ENCODE measurements around the gene PARM1.

PARM1 gene

DNA sequence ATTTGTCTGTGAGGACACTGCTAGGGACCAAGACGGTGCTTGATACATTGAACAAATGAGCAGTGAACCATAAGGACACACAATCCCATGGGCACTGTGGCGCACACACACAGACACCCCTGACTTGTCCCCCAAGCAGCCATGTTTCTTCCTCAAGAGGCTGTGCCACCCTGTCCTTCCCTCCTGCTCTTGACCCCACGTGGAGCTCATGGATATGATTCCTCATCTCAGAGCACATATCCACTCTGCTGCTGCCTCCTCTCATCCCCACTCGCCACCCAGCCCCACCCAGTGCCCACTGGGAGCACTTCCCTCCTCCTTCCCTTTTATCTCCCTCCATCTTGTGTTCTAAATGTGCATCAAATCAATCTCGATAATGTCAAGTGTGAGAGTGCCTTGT is 102.4 kb downstream of the PARM1 start:
- DNase-seq: no peak

DNA sequence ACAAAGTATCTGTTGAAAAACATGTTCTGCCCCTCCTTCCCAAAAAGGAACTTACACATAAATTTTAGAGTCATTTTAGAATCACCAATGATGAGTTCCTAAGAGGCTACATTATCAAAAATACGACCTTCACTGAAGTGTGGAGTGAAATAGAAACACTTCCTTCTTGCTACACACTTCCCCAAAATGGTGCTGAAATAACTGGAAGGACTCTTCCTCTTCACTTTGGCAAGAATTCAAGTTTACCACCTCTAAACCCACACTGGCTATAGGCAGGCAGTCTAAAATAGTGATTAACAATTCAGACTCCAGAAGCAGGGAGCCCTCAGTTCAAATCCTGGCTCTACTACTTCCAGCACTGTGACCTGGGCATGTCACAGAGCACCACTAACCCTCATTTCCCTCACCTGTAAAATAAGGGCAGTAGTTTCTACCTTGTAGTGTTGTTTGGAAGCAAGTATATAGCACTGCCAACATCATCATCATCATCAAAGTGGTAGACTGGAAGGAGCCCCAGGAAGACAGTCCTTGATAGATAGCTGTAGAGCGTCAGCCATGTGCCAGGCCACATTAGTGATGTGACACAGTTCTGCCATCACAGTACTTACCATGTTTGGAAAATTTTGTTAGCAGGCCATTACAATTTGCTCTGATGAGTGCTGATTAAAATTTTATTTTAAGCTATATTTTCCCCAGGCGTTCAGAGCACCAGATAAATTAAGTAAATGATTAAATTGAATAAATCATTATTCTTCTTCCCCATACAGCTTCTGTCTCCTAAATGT is 103.3 kb downstream of the PARM1 start:
- DNase-seq: no peak

DNA sequence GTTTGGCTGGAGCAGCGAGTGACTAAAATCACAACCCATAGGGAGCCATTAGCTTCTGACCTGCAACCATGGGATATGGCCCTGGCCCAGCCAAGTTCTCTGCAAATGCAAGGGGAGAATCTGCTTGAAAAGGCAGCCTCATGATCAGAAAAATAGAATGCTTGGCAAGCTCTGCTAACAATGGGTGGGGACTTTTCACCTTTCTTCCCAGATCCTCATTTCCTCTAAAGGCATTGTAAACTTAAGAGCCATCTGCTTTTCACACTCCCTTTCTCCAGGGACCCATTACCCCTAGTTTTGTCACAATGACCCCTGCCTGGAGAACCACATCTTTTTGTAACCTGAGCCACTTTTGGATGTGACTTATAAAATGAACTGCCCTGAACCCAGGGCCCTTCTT is 104.3 kb downstream of the PARM1 start:
- no peak for DNase-seq

DNA sequence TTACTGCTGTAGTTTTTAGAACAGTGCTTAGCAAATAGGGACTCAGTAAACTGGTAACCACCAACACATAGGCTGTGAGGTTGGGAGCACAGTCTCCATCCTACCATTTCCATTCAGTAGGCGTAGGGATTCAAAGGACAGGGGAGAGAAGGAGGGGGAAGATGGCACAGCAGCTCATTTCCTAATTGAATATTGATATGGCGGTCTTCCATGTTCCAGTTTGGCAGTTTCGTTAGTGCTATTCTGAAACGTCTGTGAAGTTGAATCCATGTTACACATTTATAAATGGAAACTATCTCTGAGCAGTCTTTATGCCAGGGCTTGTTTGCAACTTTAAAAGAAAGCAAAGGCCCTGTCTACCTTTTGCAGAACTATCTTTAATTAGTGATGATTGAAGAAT is 105.5 kb downstream of the PARM1 start:
- no peak for DNase-seq

GRCh38 chr4:75040703-75041102 is 107.8 kb downstream of the PARM1 start:
- no peak for DNase-seq

- DNase-seq: no peak
These were observed 109.8 kb downstream of the PARM1 start for GRCh38 chr4:75042601-75043208.

GRCh38 chr4:75046226-75046625 is 113.3 kb downstream of the PARM1 start:
- DNase-seq: no peak

DNA sequence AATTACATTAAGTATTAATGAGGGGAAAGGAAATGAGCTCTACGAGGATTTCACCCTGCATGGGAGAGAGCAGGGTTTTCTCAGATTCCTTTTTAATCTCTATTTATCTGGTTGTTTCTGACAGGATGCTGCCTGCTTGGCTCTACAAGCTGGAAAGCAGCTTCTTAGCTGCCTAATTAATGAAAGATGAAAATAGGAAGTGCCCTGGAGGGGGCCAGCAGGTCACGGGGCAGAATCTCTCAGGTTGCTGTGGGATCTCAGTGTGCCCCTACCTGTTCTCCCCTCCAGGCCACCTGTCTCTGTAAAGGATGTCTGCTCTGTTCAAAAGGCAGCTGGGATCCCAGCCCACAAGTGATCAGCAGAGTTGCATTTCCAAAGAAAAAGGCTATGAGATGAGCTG is 113.7 kb downstream of the PARM1 start:
- no peak for DNase-seq

- no peak for DNase-seq
These were observed 115.4 kb downstream of the PARM1 start for GRCh38 chr4:75048208-75048879.

DNA sequence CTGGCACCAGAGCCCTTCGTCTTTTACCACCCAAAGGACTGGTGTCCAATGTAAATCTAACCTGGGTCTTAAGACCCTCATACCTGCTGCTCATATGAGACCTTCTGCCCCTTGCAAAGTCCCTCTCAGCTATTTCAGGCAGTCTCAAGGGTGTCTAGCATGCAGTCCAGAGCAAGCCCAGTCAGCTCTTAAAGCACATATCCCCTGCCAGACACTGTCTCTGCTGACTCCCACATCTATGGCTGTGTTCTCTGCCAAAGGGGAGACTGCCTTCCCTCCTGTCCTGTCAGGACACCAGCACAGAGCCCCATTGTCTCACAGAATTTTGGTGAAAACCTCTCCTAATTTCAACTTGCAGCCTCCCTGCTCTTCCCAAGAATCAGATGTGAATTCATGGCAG is 118.5 kb downstream of the PARM1 start:
- DNase-seq: no peak

GRCh38 chr4:75053352-75053751 is 120.4 kb downstream of the PARM1 start:
- no peak for DNase-seq

DNA sequence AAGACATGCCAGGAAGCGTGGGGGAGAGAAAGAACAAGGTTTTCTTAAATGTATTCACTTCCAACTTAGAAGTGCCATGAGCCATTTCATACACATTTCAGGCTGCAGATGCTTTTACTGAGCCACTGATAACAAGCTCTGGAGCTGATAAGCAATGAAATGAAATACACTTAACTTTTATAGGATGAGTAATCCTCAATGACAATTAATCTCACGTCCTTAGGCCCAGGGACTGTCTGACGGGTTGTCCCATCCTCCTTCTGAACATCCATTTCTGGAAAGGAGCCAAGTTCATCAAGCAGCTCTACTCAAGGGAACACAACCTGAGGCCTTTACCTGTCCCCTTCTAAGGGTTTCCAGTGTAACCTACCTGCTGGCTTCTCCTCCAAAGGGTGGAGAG is 121.2 kb downstream of the PARM1 start:
- no peak for DNase-seq

GRCh38 chr4:75056277-75056676 is 123.4 kb downstream of the PARM1 start:
- no peak for DNase-seq

DNA sequence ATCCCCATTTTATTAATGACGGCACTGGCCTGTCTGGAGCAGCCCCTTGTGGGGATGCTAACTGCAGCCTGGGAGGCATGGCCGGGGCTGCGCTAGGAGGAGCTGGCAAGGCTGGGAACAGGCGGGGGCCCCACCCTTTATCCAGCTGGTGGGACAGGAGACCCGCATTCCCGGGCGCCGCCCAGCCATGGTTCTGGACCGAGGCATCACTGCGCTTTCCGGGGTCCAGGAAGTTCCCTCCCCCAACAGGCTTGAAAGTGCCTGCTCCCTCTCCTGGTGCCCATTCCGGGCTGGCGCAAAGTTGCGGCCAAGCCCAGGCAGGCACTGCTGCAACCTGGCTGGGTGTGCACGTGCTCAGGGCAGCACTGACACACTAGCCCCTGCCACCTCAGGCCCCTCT is 124.5 kb downstream of the PARM1 start:
- DNase-seq: no peak

GRCh38 chr4:75058486-75058885 is 125.6 kb downstream of the PARM1 start:
- no peak for DNase-seq

DNA sequence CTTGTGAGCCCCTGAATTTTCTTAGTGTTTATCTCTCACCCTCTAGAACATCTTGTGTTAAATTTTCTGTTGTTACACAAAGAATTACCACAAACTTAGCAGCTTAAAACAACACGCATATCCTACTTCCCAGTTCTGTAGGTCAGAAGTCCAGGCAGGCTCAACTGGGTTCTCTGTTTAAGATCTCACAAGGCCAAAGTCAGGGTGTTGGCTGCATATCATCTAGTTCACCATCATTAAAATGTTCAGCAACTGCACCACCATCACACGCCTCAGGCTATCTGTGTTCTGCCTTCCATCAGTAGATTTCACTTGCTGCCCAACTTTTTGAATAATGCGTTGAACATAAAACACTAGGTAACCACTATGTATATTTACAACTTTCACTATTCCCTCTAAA is 130.5 kb downstream of the PARM1 start:
- DNase-seq: no peak

- no peak for DNase-seq
These were observed 133.0 kb downstream of the PARM1 start for GRCh38 chr4:75065909-75066308.

- no peak for DNase-seq
These were observed 136.7 kb downstream of the PARM1 start for GRCh38 chr4:75069493-75070074.

DNA sequence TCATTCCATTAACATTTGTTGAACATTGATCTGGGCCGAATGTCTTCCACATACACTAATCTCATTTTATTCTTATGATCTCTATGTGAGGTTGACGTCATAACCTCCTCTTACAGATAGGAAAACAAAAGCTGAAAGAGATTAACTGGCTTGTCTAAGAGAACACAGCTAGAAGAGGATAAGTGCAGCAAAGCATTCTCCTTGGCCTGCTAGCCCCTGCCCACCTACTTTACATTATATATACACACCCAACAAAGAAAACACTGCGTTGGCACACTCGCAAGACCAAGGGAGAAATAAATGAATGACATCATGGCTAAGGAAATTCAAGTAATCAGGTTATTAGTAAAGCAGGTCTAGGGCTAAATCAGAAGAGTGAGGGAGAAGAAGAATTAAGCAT is 138.4 kb downstream of the PARM1 start:
- DNase-seq: no peak

- no peak for DNase-seq
These were observed 148.0 kb downstream of the PARM1 start for GRCh38 chr4:75080888-75081287.

GRCh38 chr4:75081561-75081960 is 148.6 kb downstream of the PARM1 start:
- DNase-seq: no peak

- DNase-seq: no peak
These were observed 154.5 kb downstream of the PARM1 start for GRCh38 chr4:75087416-75087815.

- DNase-seq: no peak
These were observed 154.9 kb downstream of the PARM1 start for GRCh38 chr4:75087865-75088264.

- no peak for DNase-seq
These were observed 156.3 kb downstream of the PARM1 start for GRCh38 chr4:75089206-75089605.

Data from CD4-positive, alpha-beta T cell treated with Interleukin-15 for 1 hour (primary cell).